Esophagus muscularis mucosa (tissue), 4 donors: ENCODE data around the gene STOX2.

Experiments
- CTCF ChIP-seq, 3 experiments: fragments of 200-600 bp in 2 of 3; fragments of 450-650 bp in 1 of 3; sonication (generic) in 2 of 3; IDR thresholded peaks; one replicate each; pipeline ENCODE4 v1.5.1; 2017 to 2019; ENCODE audit warnings: antibody characterized with exemption in 3 of 3, mild to moderate bottlenecking in 2 of 3, moderate library complexity in 1 of 3
- EP300 ChIP-seq: sonication (generic); formaldehyde crosslinking; IDR thresholded peaks from one replicate; pipeline ENCODE4 v1.6.1; 2017; ENCODE audit warnings: antibody characterized with exemption
- POLR2A ChIP-seq: fragments of 450-650 bp; IDR thresholded peaks from one replicate; pipeline ENCODE4 v1.6.1; 2017; ENCODE audit warnings: antibody characterized with exemption, moderate library complexity, mild to moderate bottlenecking, low read depth
- POLR2AphosphoS5 ChIP-seq, 2 donors: sonication (generic); formaldehyde crosslinking; IDR thresholded peaks; one replicate each; pipeline ENCODE4 v1.6.1; 2017; ENCODE audit warnings: antibody characterized with exemption in 2 of 2

- TF ChIP-seq POLR2A (no peak), CTCF (IDR thresholded peaks at IDR 0.05) (no peak), POLR2AphosphoS5 (IDR thresholded peaks at IDR 0.05) (no peak), EP300 (no peak)
These were observed 162.9 kb downstream of the STOX2 start for GRCh38 chr4:184067931-184068554.
